HepG2 (cell line): Measurements from ENCODE around the gene DLST. TPM values are rescaled to one million over a fixed set of nuclear protein-coding genes. Genes with fewer than 3 reads are reported as not detected.

Experiments used
- ATAC-seq: fragments of 200-7000 bp; cut with Tn5 transposase; 3 replicates; pipeline ENCODE4 v1.9.1; 2020; ENCODE audit warnings: mild to moderate bottlenecking, moderate library complexity
- BruUV-seq: library from RNA; stranded (reverse); fragments of 400-500 nt; replicated peaks from 2 replicates; lab custom pipeline; 2021; lab: Mats Ljungman, UMichigan
- CTCF ChIA-PET: fragments of 300-600 bp; formaldehyde crosslinking; extraction: SDS; loops from one replicate; lab custom pipeline; 2021; ENCODE audit warnings: low total read pairs, inconsistent platforms, low intra/inter-chr PET ratio; lab: Yijun Ruan, JAX
- POLR2A ChIA-PET: fragments of 350-600 bp; sonication (Branson Sonifier 250); formaldehyde crosslinking; loops from one replicate; lab custom pipeline; 2020; ENCODE audit warnings: antibody characterized with exemption, inconsistent platforms; lab: Yijun Ruan, JAX
- DNase-seq: peaks from one replicate; pipeline ENCODE4 v3.0.0-alpha.2; 2015; ENCODE audit warnings: low spot score
- FAIRE-seq: peaks from 3 replicates; lab custom pipeline; 2011; peaks lifted over from hg19 to GRCh38; lab: Jason Lieb, UNC
- H2AFZ ChIP-seq: one replicate; pipeline ENCODE4 v1.6.1; 2011; ENCODE audit warnings: low read length, inconsistent platforms
- H3K27ac ChIP-seq: fragments of 300-600 bp; 3 replicates; pipeline ENCODE4 v1.8.0; 2011; ENCODE audit warnings: mixed run types, mild to moderate bottlenecking, mixed read lengths, low read length, inconsistent platforms; ENCODE audit not compliant: insufficient read depth; ENCODE audit errors: extremely low read length
- H3K27me3 ChIP-seq, 2 experiments: fragments of 200-600 bp in 1 of 2; 2 replicates in 1 of 2; 3 replicates in 1 of 2; pipeline versions ENCODE4 v1.6.0 to v1.8.0; 2011; ENCODE audit warnings: low read length in 2 of 2, mild to moderate bottlenecking in 2 of 2, moderate library complexity in 2 of 2, inconsistent platforms in 1 of 2; ENCODE audit not compliant: insufficient read depth in 2 of 2, control insufficient read depth in 1 of 2
- H3K36me3 ChIP-seq, 2 experiments: fragments of 200-600 bp in 1 of 2; replicated peaks in 1 of 2; 2 replicates in 1 of 2; 3 replicates in 1 of 2; pipeline versions ENCODE4 v1.5.1 to v1.8.0; 2011; ENCODE audit warnings: low read length in 2 of 2, inconsistent platforms in 1 of 2; ENCODE audit not compliant: insufficient read depth in 2 of 2, control insufficient read depth in 1 of 2
- H3K4me1 ChIP-seq: 2 replicates; pipeline ENCODE4 v1.5.1; 2012; ENCODE audit warnings: low read length, inconsistent platforms; ENCODE audit not compliant: insufficient read depth
- H3K4me2 ChIP-seq: 2 replicates; pipeline ENCODE4 v1.6.0; 2011; ENCODE audit warnings: low read depth, low read length, inconsistent platforms
- H3K4me3 ChIP-seq, 3 experiments: fragments of 200-600 bp in 1 of 3; sonication (generic), shearing (Covaris generic) in 1 of 3; replicated peaks in 1 of 3; 2 replicates each; pipeline ENCODE4 v1.5.1; 2011 to 2016; ENCODE audit warnings: low read length in 3 of 3, inconsistent platforms in 2 of 3, low read depth in 2 of 3, mild to moderate bottlenecking in 2 of 3, control low read depth in 1 of 3, mixed read lengths in 1 of 3; ENCODE audit not compliant: insufficient read depth in 1 of 3
- H3K79me2 ChIP-seq: one replicate; pipeline ENCODE4 v1.6.1; 2011; ENCODE audit warnings: low read length, inconsistent platforms; ENCODE audit not compliant: insufficient read depth
- H3K9ac ChIP-seq: 2 replicates; pipeline ENCODE4 v1.6.0; 2011; ENCODE audit warnings: mild to moderate bottlenecking, low read depth, low read length, inconsistent platforms; ENCODE audit not compliant: insufficient read depth
- H3K9me3 ChIP-seq: 2 replicates; pipeline ENCODE4 v1.5.1; 2012; ENCODE audit warnings: mild to moderate bottlenecking, low read length
- H4K20me1 ChIP-seq: 2 replicates; pipeline ENCODE4 v1.6.0; 2011; ENCODE audit warnings: inconsistent platforms, mild to moderate bottlenecking, low read length, moderate library complexity; ENCODE audit not compliant: insufficient read depth
- CSRNP2 ChIP-seq: sonication (generic); formaldehyde crosslinking; conservative IDR thresholded peaks from 2 replicates; pipeline ENCODE4 v1.8.0; 2022; ENCODE audit warnings: low read depth, missing genetic modification reagents
- FOXO4 ChIP-seq: sonication (generic); formaldehyde crosslinking; conservative IDR thresholded peaks from 2 replicates; pipeline ENCODE4 v1.8.1; 2023; ENCODE audit warnings: missing genetic modification reagents
- NCOA5 ChIP-seq: sonication (generic); formaldehyde crosslinking; IDR thresholded peaks from 2 replicates; pipeline ENCODE4 v1.4.0; 2020; ENCODE audit warnings: missing genetic modification reagents
- NONO ChIP-seq, 2 experiments: fragments of 450-650 bp in 1 of 2; sonication (generic) in 1 of 2; formaldehyde crosslinking in 1 of 2; IDR thresholded peaks in 1 of 2; conservative IDR thresholded peaks in 1 of 2; 2 replicates each; pipeline versions ENCODE4 v1.6.1 to v1.8.0; 2017 to 2022; ENCODE audit warnings: mild to moderate bottlenecking in 1 of 2, missing genetic modification reagents in 1 of 2, moderate library complexity in 1 of 2
- PPARG ChIP-seq: conservative IDR thresholded peaks from 2 replicates; pipeline ENCODE4 v1.6.1; 2016; ENCODE audit warnings: missing biosample characterization, missing genetic modification reagents
- TEF ChIP-seq: sonication (generic); formaldehyde crosslinking; IDR thresholded peaks from 2 replicates; pipeline ENCODE4 v1.5.0; 2020; ENCODE audit warnings: missing genetic modification reagents
- ZNF224 ChIP-seq: sonication (generic); formaldehyde crosslinking; IDR thresholded peaks from 2 replicates; pipeline ENCODE4 v1.5.0; 2020; ENCODE audit warnings: mild to moderate bottlenecking, missing genetic modification reagents
- ZNF33A ChIP-seq: sonication (generic); formaldehyde crosslinking; IDR thresholded peaks from 2 replicates; pipeline ENCODE4 v1.5.1; 2020; ENCODE audit warnings: missing genetic modification reagents, mild to moderate bottlenecking, moderate library complexity, borderline replicate concordance
- ZNF747 ChIP-seq: sonication (generic); formaldehyde crosslinking; IDR thresholded peaks from 2 replicates; pipeline ENCODE4 v1.8.1; 2023; ENCODE audit warnings: missing genetic modification reagents, mild to moderate bottlenecking, borderline replicate concordance
- ZSCAN12 ChIP-seq: sonication (generic); formaldehyde crosslinking; IDR thresholded peaks from 2 replicates; pipeline ENCODE4 v1.9.0; 2021; ENCODE audit warnings: mild to moderate bottlenecking, missing genetic modification reagents
- WGBS: methylation state at CpG from one replicate; pipeline ENCODE4 v1.1.6; 2017; ENCODE audit warnings: low lambda C conversion rate; 5-methylcytosine and 5-hydroxymethylcytosine counted together
- in situ Hi-C: cut with HindIII; loops from 2 replicates; pipeline ENCODE4 v1.10.0; 2017; ENCODE audit warnings: low pct_unique_long_range_greater_than_20kb; ENCODE audit not compliant: extremely low pct_ligation_motif_present
- intact Hi-C: fragments of 100-400 bp; cut with micrococcal nuclease; formaldehyde crosslinking; loops from one replicate; pipeline ENCODE4 v1.10.0; 2022; ENCODE audit not compliant: unreplicated experiment
- polyA plus RNA-seq, 8 experiments: library from polyadenylated mRNA; depleted of rRNA in 3 of 8; stranded (reverse) in 7 of 8; unstranded in 1 of 8; fragments of >200 nt; fragmentation: Illumina TruSeq in 4 of 8; extraction: Trizol in 4 of 8; gene quantifications; 2 replicates each; pipeline versions ENCODE4 v1.2.1 to v1.2.3, GENCODE V29; 2011 to 2016; ENCODE audit warnings: low read depth in 4 of 8, missing spikeins in 1 of 8, mixed read lengths in 1 of 8; ENCODE audit not compliant: insufficient read depth in 1 of 8
- total RNA-seq, 5 experiments: library from RNA; depleted of rRNA; stranded (reverse); fragments of >200 nt; fragmentation: Illumina TruSeq; extraction: Trizol; gene quantifications; 2 replicates each; pipeline ENCODE4 v1.2.3, GENCODE V29; 2016; ENCODE audit warnings: low read depth in 1 of 5

Gene DLST
- total and polyA plus RNA-seq, 2 of the 13 experiments (the other 11 are each of a cell fraction or from before 2014, with no cell fraction given) = 56.5 to 94.3 TPM

- in situ Hi-C loops (no loop called here), intact Hi-C loops (no loop called here)
- Histone ChIP-seq H3K4me3 (no peak overlapping the region), H3K9ac (no peak overlapping the region), H3K9me3 (no peaks in the 10 kb centered on the region), H3K27ac (no peak overlapping the region), H3K27me3 (no peaks in the 10 kb centered on the region), H3K4me2 (no peak overlapping the region), H3K4me1 (no peaks in the 10 kb centered on the region), H3K36me3 (no peaks in the 10 kb centered on the region; a peak in 1 of 5 replicates), H3K79me2 (no peaks in the 10 kb centered on the region), H2AFZ (no peak overlapping the region), H4K20me1 (no peaks in the 10 kb centered on the region)
- POLR2A ChIA-PET = no interaction called here
- no TSS peak for BruUV-seq
- TF ChIP-seq TEF (CRISPR knock-in tag) (no peak), ZNF224 (CRISPR knock-in tag) (no peak), NONO (IDR thresholded peaks at IDR 0.05) (no peak), NONO (CRISPR knock-in tag; conservative IDR thresholded peaks at IDR 0.05) (no peak), ZNF747 (CRISPR knock-in tag) (no peak), ZSCAN12 (CRISPR knock-in tag) (no peak), NCOA5 (CRISPR knock-in tag) (no peak), CSRNP2 (no peak), FOXO4 (CRISPR knock-in tag) (no peak), PPARG (no peak), ZNF33A (CRISPR knock-in tag) (no peak)
- FAIRE-seq = no peak
- no peak for DNase-seq
- CTCF ChIA-PET = no interaction called here
- WGBS = 84% methylated on average over 7 of the region's 7 CpGs
- ATAC-seq = no peak
Measured at GRCh38 chr14:74855021-74855420, 26.7 kb upstream of the DLST start.
